ENCODE results near the gene GDF15.
"Not testable (repeated sequence)": the region's sequence is repeated elsewhere in the genome, so short reads cannot be mapped to it uniquely, and the experiment has no call there.

GDF15 gene

DNA sequence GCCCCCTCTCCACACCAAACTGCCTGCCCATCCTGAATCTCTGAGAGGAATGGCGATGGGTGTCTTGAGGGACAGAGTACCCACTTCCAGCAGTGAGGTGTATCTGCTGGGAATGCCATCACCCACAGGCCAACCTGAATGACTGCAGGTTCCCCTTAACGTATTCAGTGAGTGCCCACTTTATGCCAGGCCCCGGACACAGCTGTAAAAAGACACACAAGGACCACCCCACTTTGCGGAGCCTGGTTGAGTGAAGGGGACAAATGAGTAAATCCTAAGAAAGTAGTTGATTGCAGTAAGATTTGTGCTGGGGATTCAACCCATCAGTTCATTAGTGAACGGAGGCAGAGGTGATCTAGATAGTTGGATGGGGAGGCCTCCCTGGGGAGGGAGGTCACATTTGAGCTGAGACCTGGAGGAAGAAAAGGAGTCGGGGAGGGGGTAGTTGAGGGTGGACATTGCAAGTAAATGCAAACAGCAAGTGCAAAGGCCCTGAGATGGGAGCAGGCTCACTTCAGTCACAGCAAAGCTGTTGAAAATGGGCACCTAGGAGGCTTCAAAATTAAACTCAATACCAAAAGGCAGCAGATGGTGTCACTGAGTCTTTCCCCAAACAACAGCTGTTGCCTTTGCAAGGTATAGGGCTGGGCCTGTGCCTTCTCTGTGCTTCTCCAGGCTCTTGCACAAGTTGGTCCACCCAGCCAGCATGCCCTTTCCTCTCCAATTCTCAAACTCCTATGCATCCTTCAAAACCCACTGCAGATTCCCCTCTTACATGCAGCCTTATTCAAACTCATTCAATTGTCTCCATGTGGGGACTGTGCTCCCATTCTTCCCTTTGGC lies 4.3 kb downstream of the GDF15 start:
- in situ Hi-C loops (cut with HindIII; ENCODE audit: low sequenced_read_pairs), result no loop called here

- in situ Hi-C loops (cut with HindIII; ENCODE audit: low sequenced_read_pairs), result no loop called here
These were observed 5.6 kb downstream of the GDF15 start for GRCh38 chr19:18391509-18392075.

GRCh38 chr19:18392417-18392816 lies 6.5 kb downstream of the GDF15 start:
- in situ Hi-C loops (cut with HindIII; ENCODE audit: low sequenced_read_pairs), result no loop called here

- in situ Hi-C loops (cut with HindIII; ENCODE audit: low sequenced_read_pairs), result no loop called here
These were observed 7.0 kb downstream of the GDF15 start for GRCh38 chr19:18392926-18393325.

- in situ Hi-C loops (cut with HindIII; ENCODE audit: low sequenced_read_pairs), result no loop called here
These were observed 7.9 kb downstream of the GDF15 start for GRCh38 chr19:18393836-18394235.

GRCh38 chr19:18396471-18397241 lies 10.7 kb downstream of the GDF15 start:
- in situ Hi-C loops (cut with HindIII; ENCODE audit: low sequenced_read_pairs), result no loop called here

GRCh38 chr19:18397242-18398202 lies 11.6 kb downstream of the GDF15 start, which contains the start of gene LRRC25:
LRRC25 (minus strand) TSS chr19:18397622; CDS start chr19:18396963, 659 bp downstream.
- in situ Hi-C loops (cut with HindIII; ENCODE audit: low sequenced_read_pairs), result no loop called here

- in situ Hi-C loops (cut with HindIII; ENCODE audit: low sequenced_read_pairs), result no loop called here
These were observed 13.1 kb downstream of the GDF15 start for GRCh38 chr19:18399008-18399407.

GRCh38 chr19:18401580-18402112 lies 15.7 kb downstream of the GDF15 start:
- in situ Hi-C loops (cut with HindIII; ENCODE audit: low sequenced_read_pairs), result no loop called here

DNA sequence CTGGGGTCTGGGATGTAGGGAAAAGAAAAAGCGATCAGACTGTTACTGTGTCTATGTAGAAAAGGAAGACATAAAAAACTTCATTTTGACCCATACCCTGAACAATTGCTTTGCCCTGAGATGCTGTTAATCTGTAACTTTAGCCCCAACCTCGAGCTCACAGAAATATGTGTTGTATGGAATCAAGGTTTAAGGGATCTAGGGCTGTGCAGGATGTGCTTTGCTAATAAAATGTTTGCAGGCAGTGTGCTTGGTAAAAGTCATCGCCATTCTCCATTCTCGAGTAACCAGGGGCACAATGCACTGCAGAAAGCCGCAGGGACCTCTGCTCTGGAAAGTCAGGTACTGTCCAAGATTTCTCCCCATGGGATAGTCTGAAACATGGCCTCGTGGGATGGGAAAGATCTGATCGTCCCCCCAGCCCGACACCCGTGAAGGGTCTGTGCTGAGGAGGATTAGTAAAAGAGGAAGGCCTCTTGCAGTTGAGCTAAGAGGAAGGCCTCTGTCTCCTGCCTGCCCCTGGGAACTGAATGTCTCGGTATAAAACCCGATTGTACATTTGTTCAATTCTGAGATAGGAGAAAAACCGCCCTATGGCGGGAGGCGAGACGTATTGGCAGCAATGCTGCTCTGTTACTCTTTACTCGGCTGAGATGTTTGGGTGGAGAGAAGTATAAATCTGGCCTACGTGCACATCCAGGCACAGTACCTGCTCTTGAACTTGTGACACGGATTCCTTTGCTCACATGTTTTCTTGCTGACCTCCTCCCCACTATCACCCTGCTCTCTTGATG lies 16.7 kb downstream of the GDF15 start:
- in situ Hi-C loops (cut with HindIII; ENCODE audit: low sequenced_read_pairs), result not testable (repeated sequence)

- in situ Hi-C loops (cut with HindIII; ENCODE audit: low sequenced_read_pairs), result not testable (repeated sequence)
These were observed 19.8 kb downstream of the GDF15 start for GRCh38 chr19:18405754-18406153.

- in situ Hi-C loops (cut with HindIII; ENCODE audit: low sequenced_read_pairs), result no loop called here
These were observed 20.8 kb downstream of the GDF15 start for GRCh38 chr19:18406749-18407148.

GRCh38 chr19:18408053-18408476 lies 22.1 kb downstream of the GDF15 start:
- in situ Hi-C loops (cut with HindIII; ENCODE audit: low sequenced_read_pairs), result no loop called here

DNA sequence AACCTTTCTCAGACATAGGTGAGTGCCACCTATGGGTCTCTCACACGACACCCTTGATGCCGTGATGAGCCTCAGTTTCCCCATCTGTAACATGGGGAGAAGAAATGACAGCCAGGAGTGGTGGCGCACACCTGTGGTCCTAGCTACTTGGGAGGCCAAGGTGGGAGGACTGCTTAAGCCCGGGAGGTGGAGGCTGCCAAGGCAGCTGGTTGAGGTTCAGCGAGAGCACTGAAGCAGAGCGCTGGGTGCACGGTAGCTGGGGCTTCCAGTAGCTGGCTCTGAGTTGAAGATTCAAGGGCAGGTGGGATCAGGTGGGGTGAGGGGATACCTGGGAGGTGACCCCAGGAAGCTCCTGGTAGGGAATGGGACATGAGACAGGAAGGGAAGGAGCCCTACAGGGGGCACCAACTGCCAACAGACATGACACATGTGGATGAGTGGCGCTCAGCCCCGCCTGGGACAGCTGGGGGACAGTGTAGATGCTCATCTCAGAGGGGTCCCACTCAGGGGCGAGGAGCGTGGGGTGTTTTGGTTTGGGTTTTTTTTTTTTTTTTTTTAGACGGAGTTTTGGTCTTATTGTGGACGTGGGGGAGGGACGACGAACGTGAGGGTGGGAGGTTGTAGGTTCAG lies 26.8 kb downstream of the GDF15 start:
- in situ Hi-C loops (cut with HindIII; ENCODE audit: low sequenced_read_pairs), result no loop called here

- in situ Hi-C loops (cut with HindIII; ENCODE audit: low sequenced_read_pairs), result no loop called here
These were observed 28.7 kb downstream of the GDF15 start for GRCh38 chr19:18414504-18415177.

DNA sequence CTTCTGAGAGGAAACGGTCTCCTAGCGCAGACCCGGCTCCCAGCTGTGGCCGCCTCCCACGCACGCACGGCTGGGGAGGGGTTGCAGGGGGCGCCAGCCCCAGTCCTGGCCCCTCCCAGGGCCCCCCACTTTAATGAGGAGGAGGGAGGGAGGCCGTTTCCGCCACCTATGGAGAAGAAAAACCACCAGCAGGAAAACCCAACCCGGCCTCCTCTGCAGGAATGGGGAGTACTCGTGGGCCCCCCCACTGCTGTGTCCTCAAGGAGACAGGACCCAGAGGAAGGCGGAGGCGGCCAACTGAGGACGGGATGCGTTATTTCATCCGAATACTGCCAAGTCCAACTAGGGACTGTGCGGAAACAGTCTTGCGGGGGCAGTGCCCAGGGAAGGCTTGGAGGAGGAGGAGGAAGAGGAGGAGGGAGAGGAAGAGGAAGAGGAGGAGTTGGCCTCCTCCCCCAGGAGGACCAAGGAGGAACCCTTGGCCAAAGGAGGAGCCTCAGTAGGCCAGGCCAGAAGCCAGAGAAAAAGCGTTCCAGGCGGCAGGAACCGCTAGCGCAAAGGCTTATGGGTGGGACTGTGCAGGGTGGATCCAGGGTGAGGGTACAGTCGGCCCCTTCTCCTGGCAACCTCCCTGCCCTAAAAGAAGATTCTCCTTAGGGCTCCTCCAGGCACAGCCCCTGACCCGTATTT lies 29.4 kb downstream of the GDF15 start:
- in situ Hi-C loops (cut with HindIII; ENCODE audit: low sequenced_read_pairs), result no loop called here

- in situ Hi-C loops (cut with HindIII; ENCODE audit: low sequenced_read_pairs), result no loop called here
These were observed 30.9 kb downstream of the GDF15 start for GRCh38 chr19:18416778-18417249.

Measured in DLD1 (cell line).